ENCODE data around the gene NHEJ1.

NHEJ1 gene

GRCh38 chr2:219123356-219124135, 37.1 kb downstream of the NHEJ1 start:
- no peak for DNase-seq (ENCODE audit: low read depth, low spot score)

- no peak for DNase-seq (ENCODE audit: low read depth, low spot score)
Measured at GRCh38 chr2:219122202-219122980, 38.2 kb downstream of the NHEJ1 start.

GRCh38 chr2:219120082-219120481, 40.5 kb downstream of the NHEJ1 start:
- DNase-seq (ENCODE audit: low read depth, low spot score), result no peak

GRCh38 chr2:219119422-219120043, 41.1 kb downstream of the NHEJ1 start:
- peak; percentile 36 for DNase-seq (ENCODE audit: low read depth, low spot score)

- DNase-seq (ENCODE audit: low read depth, low spot score), result no peak
Measured at GRCh38 chr2:219118504-219118903, 42.1 kb downstream of the NHEJ1 start.

- DNase-seq (ENCODE audit: low read depth, low spot score), result no peak
Measured at GRCh38 chr2:219116776-219117646, 43.6 kb downstream of the NHEJ1 start.

GRCh38 chr2:219112651-219113338, 47.8 kb downstream of the NHEJ1 start:
- no peak for DNase-seq (ENCODE audit: low read depth, low spot score)

GRCh38 chr2:219112062-219112406, 48.6 kb downstream of the NHEJ1 start:
- DNase-seq (ENCODE audit: low read depth, low spot score), result no peak

GRCh38 chr2:219111375-219112061, 49.1 kb downstream of the NHEJ1 start:
- DNase-seq (ENCODE audit: low read depth, low spot score), result no peak

- DNase-seq (ENCODE audit: low read depth, low spot score), result no peak
Measured at GRCh38 chr2:219109471-219109870, 51.1 kb downstream of the NHEJ1 start.

GRCh38 chr2:219107758-219108157, 52.9 kb downstream of the NHEJ1 start:
- DNase-seq (ENCODE audit: low read depth, low spot score), result no peak

- no peak for DNase-seq (ENCODE audit: low read depth, low spot score)
Measured at GRCh38 chr2:219106251-219106650, 54.4 kb downstream of the NHEJ1 start.

- no peak for DNase-seq (ENCODE audit: low read depth, low spot score)
Measured at GRCh38 chr2:219104107-219105035, 56.2 kb downstream of the NHEJ1 start.

GRCh38 chr2:219099329-219099728, 61.3 kb downstream of the NHEJ1 start:
- DNase-seq (ENCODE audit: low read depth, low spot score), result no peak

GRCh38 chr2:219095406-219095935, 65.1 kb downstream of the NHEJ1 start:
- no peak for DNase-seq (ENCODE audit: low read depth, low spot score)

- DNase-seq (ENCODE audit: low read depth, low spot score), result no peak
Measured at GRCh38 chr2:219094171-219094570, 66.4 kb downstream of the NHEJ1 start.

GRCh38 chr2:219090436-219091299, 69.9 kb downstream of the NHEJ1 start:
- no peak for DNase-seq (ENCODE audit: low read depth, low spot score)

GRCh38 chr2:219089330-219089729, 71.3 kb downstream of the NHEJ1 start:
- no peak for DNase-seq (ENCODE audit: low read depth, low spot score)

Data from activated CD4-positive, CD25-positive, alpha-beta regulatory T cell treated with anti-CD3 and anti-CD28 coated beads, Interleukin-2, amount 50 U/mL, for 16 hours (primary cell).